Lung microvascular endothelial cell (primary cell): Measurements from ENCODE around the gene GON7. TPM values are rescaled to one million over a fixed set of nuclear protein-coding genes. Genes with fewer than 3 reads are reported as not detected.
"Not testable (repeated sequence)": the region's sequence is repeated elsewhere in the genome, so short reads cannot be mapped to it uniquely, and the experiment has no call there.

Experiments used
- DNase-seq, 2 donors: peaks; one replicate each; pipeline versions ENCODE4 v3.0.0 to v3.0.0-alpha.2; 2010; ENCODE audit warnings: low read depth in 2 of 2
- total RNA-seq: library from RNA; depleted of rRNA; stranded (reverse); fragments of >200 nt; gene quantifications from 2 replicates; pipeline ENCODE4 v1.2.1, GENCODE V29; 2014

Gene GON7
- total RNA-seq = 11.1 and 14.9 TPM in 2 replicates

- peak; percentile 97 for DNase-seq
Measured at GRCh38 chr14:93206793-93207467, at the start of gene GON7, which contains the start of gene UBR7. GON7 (minus strand) TSS chr14:93207065; CDS start chr14:93207037, 28 bp downstream. UBR7 (plus strand) TSS chr14:93207256; CDS start chr14:93207292, 36 bp downstream.

- no peak for DNase-seq
Measured at GRCh38 chr14:93249128-93249831, 42.4 kb upstream of the GON7 start.

GRCh38 chr14:93246534-93246933 is 39.7 kb upstream of the GON7 start:
- no peak for DNase-seq

GRCh38 chr14:93245764-93246420 is 39.0 kb upstream of the GON7 start:
- DNase-seq = no peak

- DNase-seq = no peak
Measured at GRCh38 chr14:93240678-93241000, 33.8 kb upstream of the GON7 start.

GRCh38 chr14:93239869-93240677 is 33.2 kb upstream of the GON7 start:
- peak in 1 of 2 donors; percentile 57 for DNase-seq

- peak in 1 of 2 donors; percentile 24 for DNase-seq
Measured at GRCh38 chr14:93234798-93235197, 27.9 kb upstream of the GON7 start.

GRCh38 chr14:93233078-93233477 is 26.2 kb upstream of the GON7 start:
- not testable (repeated sequence) for DNase-seq

- no peak for DNase-seq
Measured at GRCh38 chr14:93232159-93232558, 25.3 kb upstream of the GON7 start.

GRCh38 chr14:93231129-93231979 is 24.5 kb upstream of the GON7 start:
- peak; percentile 63 to 64 for DNase-seq

GRCh38 chr14:93230539-93230938 is 23.7 kb upstream of the GON7 start:
- no peak for DNase-seq

GRCh38 chr14:93228550-93228949 is 21.7 kb upstream of the GON7 start:
- DNase-seq = no peak

GRCh38 chr14:93223565-93223964 is 16.7 kb upstream of the GON7 start:
- DNase-seq = no peak

GRCh38 chr14:93220509-93220908 is 13.6 kb upstream of the GON7 start:
- DNase-seq = no peak

- DNase-seq = peak; percentile 71 to 79
Measured at GRCh38 chr14:93219103-93219726, 12.3 kb upstream of the GON7 start.

- DNase-seq = no peak
Measured at GRCh38 chr14:93214598-93214997, 7.7 kb upstream of the GON7 start.

- DNase-seq = no peak
Measured at GRCh38 chr14:93212432-93212831, 5.6 kb upstream of the GON7 start.

GRCh38 chr14:93207468-93208308 is 823 bp upstream of the GON7 start:
- peak; percentile 66 to 70 for DNase-seq

- no peak for DNase-seq
Measured at GRCh38 chr14:93201155-93201704, 5.6 kb downstream of the GON7 start.
